Measurements from ENCODE around the gene LPP. TPM values are rescaled to one million over a fixed set of nuclear protein-coding genes. Genes with fewer than 3 reads are reported as not detected.

Gene LPP
- total RNA-seq, 1 experiment from 2014 or later, result 54.0 TPM

GRCh38 chr3:188322135-188322887 lies 168.4 kb downstream of the LPP start:
- no peak for DNase-seq (ENCODE audit: low read depth, low spot score)
- no peaks in the 10 kb centered on the region for H3K27me3 ChIP-seq (ENCODE audit: insufficient read depth, low read length)
- ChIA-PET CTCF (no interaction called here), POLR2A (no interaction called here), RAD21 (ENCODE audit: low non-redundant PET in 1 of 2, low total read pairs in 2 of 2, uncharacterized antibody in 2 of 2, unreplicated experiment in 2 of 2) (no interaction called here)
- H3K4me2 ChIP-seq (ENCODE audit: low read length), result no peak overlapping the region
- H4K20me1 ChIP-seq (ENCODE audit: insufficient read depth), result no peaks in the 10 kb centered on the region
- intact Hi-C loops (cut with micrococcal nuclease), result no loop called here
- no peak for TF ChIP-seq ZBTB33 (IDR thresholded peaks at IDR 0.05; ENCODE audit: extremely low read depth, insufficient replicate concordance, low read length)
- no peak for TF ChIP-seq ATF3 (IDR thresholded peaks at IDR 0.05)
- no peak for TF ChIP-seq FOSL1 (IDR thresholded peaks at IDR 0.05; ENCODE audit: low read depth)
- no peak for TF ChIP-seq ELF1 (IDR thresholded peaks at IDR 0.05; ENCODE audit: borderline replicate concordance, low read depth)
- TF ChIP-seq TCF7L2 (IDR thresholded peaks at IDR 0.05; ENCODE audit: borderline replicate concordance, extremely low read depth, insufficient read depth, insufficient read length), result no peak
- TF ChIP-seq EZH2phosphoT487 (IDR thresholded peaks at IDR 0.05; ENCODE audit: borderline replicate concordance), result no peak
- no peak for TF ChIP-seq EGR1 (IDR thresholded peaks at IDR 0.05; ENCODE audit: low read depth)
- TF ChIP-seq ZNF274 (IDR thresholded peaks at IDR 0.05; ENCODE audit: low read depth, low read length), result no peak
- no peak for TF ChIP-seq YY1 (IDR thresholded peaks at IDR 0.05; ENCODE audit: extremely low read depth, insufficient replicate concordance, low read depth, low read length)
- TF ChIP-seq CBX3 (IDR thresholded peaks at IDR 0.05; ENCODE audit: low read depth), result no peak
- TF ChIP-seq SIN3A (IDR thresholded peaks at IDR 0.05; ENCODE audit: low read depth), result no peak
- TF ChIP-seq REST (IDR thresholded peaks at IDR 0.05; ENCODE audit: low read depth), result no peak
- no peak for TF ChIP-seq SRF (IDR thresholded peaks at IDR 0.05; ENCODE audit: low read depth)
- no peak for TF ChIP-seq JUND (IDR thresholded peaks at IDR 0.05)
- no peaks in the 10 kb centered on the region for H3K9me2 ChIP-seq (ENCODE audit: insufficient read depth)
- H3K27ac ChIP-seq (ENCODE audit: low read depth, low read length), result no peak overlapping the region
- no peak for ATAC-seq
- no peak overlapping the region for H2AFZ ChIP-seq (ENCODE audit: low read depth, low read length, poor library complexity, severe bottlenecking)
- BruUV-seq (replicated peaks), result no TSS peak
- H3K4me1 ChIP-seq (ENCODE audit: control insufficient read depth in 1 of 2, insufficient read depth in 2 of 2, low read length in 2 of 2), result no peaks in the 10 kb centered on the region
- H3K9me3 ChIP-seq (ENCODE audit: control insufficient read depth in 1 of 2, insufficient read depth in 1 of 2, low read depth in 1 of 2, low read length in 2 of 2), result no peaks in the 10 kb centered on the region
- no peak overlapping the region for H3K4me3 ChIP-seq (replicated peaks in 1 of 2; ENCODE audit: low read depth in 1 of 2, low read length in 2 of 2)
- no peaks in the 10 kb centered on the region for H3K36me3 ChIP-seq (ENCODE audit: control insufficient read depth in 1 of 2, insufficient read depth in 2 of 2, low read length in 2 of 2)
- H3K9ac ChIP-seq (ENCODE audit: low read length), result no peak overlapping the region
- H3K79me2 ChIP-seq (ENCODE audit: insufficient read depth, low read length), result peaks cover 4% of the 10 kb centered on the region; the same call in 1 of the 2 replicates
